HG02870 (cell line): Measurements from ENCODE around the gene CEACAM4.
"Not testable (repeated sequence)": the region's sequence is repeated elsewhere in the genome, so short reads cannot be mapped to it uniquely, and the experiment has no call there.

Source experiments
- ATAC-seq: cut with Tn5 transposase; IDR thresholded peaks from one replicate; pipeline ENCODE4 v1.9.1; 2021; ENCODE audit warnings: mild to moderate bottlenecking, moderate library complexity; ENCODE audit not compliant: unreplicated experiment

CEACAM4 gene

GRCh38 chr19:41586064-41586463, 40.8 kb downstream of the CEACAM4 start:
- no peak for ATAC-seq

GRCh38 chr19:41584931-41585330, 41.9 kb downstream of the CEACAM4 start:
- ATAC-seq, result no peak

- no peak for ATAC-seq
Observed at GRCh38 chr19:41584260-41584810, 42.5 kb downstream of the CEACAM4 start.

GRCh38 chr19:41582577-41583182, 44.2 kb downstream of the CEACAM4 start:
- not testable (repeated sequence) for ATAC-seq

GRCh38 chr19:41581068-41581467, 45.8 kb downstream of the CEACAM4 start:
- ATAC-seq, result not testable (repeated sequence)

GRCh38 chr19:41578886-41579285, 48.0 kb downstream of the CEACAM4 start:
- no peak for ATAC-seq

- ATAC-seq, result no peak
Observed at GRCh38 chr19:41577833-41578232, 49.0 kb downstream of the CEACAM4 start.

- ATAC-seq, result no peak
Observed at GRCh38 chr19:41577144-41577830, 49.6 kb downstream of the CEACAM4 start.

GRCh38 chr19:41575998-41576397, 50.9 kb downstream of the CEACAM4 start, which contains the start of gene CEACAM21:
Gene CEACAM21 (plus strand): TSS chr19:41576166. CDS start chr19:41576275, 109 bp downstream.
- ATAC-seq, result no peak

- ATAC-seq, result no peak
Observed at GRCh38 chr19:41570639-41571112, 56.2 kb downstream of the CEACAM4 start.

- ATAC-seq, result no peak
Observed at GRCh38 chr19:41570179-41570578, 56.7 kb downstream of the CEACAM4 start.

- no peak for ATAC-seq
Observed at GRCh38 chr19:41569481-41570150, 57.3 kb downstream of the CEACAM4 start.
